GM19025 (cell line): ENCODE data around the gene LNPEP.

Experiments
- ATAC-seq: cut with Tn5 transposase; IDR thresholded peaks from one replicate; pipeline ENCODE4 v1.9.1; 2021; ENCODE audit warnings: mild to moderate bottlenecking, low read depth, moderate library complexity; ENCODE audit not compliant: unreplicated experiment

LNPEP gene

DNA sequence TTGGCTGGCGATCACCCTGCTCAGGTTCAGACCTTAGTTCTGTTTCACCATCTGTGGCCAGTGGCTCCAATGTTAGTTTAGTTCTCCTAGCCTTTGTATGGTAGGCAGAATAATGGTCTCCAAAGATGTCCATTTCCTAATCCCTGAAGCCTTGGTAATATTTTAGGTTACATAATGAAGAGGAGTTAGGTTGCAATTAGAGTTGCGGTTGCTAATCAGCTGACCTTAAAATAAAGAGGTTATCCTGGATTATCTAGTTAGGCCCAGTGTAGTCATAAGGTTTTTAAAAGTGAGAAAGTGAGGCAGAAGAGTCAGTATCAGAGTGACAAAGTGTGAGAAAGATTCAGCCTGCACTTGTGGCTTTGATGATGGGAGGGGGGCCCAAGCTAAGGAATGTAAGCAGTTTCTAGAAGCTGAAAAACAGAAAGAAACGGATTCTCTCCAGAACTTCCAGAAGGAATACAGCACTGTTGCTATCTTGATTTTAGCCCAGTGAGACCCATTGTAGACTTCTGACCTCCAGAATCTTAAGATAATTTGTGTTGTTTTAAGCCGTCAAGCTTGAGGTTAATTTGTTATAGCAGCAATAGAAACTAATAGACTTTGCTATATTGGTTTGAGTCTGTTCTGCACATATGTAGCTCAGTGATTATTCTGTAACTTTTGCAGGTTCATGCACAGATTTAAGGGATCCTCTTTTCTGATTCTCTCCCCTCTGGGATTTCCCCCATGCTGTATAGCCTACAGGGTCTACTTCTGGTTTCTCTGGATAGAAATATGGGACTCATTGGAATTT, 21.6 kb downstream of the LNPEP start:
- ATAC-seq, result peak; percentile 36

DNA sequence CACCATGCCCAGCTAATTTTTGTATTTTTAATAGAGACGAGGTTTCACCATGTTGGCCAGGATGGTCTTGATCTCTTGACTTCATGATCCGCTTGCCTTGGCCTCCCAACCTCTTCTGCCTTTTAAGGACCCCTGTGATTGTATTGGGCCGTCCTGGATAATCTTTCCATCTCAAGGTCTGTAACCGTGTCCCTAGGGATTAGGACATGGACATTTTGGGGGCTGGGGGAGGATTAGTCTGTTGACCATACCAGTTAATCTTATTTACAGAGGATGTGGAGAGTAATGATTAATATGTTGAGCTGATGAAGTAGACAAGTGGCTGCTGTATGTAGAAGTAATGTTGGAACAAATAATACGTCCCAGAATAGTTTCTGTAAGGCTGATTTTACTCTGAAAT, 23.1 kb downstream of the LNPEP start:
- ATAC-seq, result no peak

DNA sequence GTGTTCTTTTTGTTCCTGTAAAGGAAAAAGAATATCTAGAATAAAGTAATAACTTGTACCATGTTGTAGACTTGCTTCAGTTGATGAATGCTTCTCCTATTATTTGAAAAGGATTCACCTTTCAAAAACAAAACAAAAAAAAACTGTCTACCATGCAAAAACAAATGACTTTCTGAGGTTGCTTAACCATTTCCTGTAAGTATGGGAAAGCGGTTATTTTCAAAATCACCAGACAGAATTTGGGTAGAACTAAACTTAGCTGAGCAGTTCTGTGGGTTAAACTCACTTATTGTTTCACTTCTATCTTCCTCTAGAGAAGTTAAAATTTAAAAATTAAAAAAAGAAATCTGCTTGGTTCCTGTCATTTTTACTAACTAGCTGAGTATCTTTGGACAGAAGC, 25.2 kb downstream of the LNPEP start:
- peak; percentile 55 for ATAC-seq

DNA sequence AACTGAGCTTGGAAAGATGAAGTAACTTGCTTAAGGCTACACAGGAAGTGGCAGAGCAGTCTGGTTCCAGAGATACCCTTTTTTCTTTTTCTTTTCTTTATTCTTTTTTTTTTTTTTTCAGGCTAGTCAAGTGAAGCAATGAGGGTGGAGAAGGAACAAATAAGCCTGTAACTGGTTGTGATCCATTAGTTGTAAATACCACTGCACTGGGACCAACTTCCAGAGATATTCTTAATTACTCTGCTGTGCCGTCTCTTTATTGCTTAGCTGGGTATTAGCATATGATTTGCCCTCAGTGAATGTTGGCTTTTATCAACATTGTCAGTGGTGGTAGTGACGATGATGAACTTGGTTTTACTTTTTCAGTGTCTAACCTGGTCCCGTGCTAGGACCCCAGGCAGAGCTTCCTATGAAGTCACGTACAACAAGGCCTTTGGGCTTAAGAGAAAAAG, 26.7 kb downstream of the LNPEP start:
- no peak for ATAC-seq

DNA sequence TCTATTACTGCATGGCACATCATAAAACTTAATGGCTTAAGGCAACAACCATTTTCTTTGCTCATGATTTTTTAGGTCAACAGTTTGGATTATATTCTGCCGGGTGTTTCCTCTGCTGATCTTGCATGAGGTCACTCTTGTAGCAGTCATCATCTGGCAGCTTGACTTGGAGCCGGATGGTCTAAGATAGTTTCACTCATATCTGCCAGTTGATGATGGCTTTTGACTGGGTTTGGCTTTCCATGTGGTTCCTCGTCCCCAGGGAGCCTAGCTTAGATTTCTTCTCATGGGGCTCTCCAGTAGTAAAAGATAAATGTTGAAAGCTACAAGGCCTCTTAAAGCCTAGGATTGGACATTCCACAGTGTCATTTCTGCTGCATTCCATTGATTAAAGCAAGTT, 27.4 kb downstream of the LNPEP start:
- no peak for ATAC-seq

DNA sequence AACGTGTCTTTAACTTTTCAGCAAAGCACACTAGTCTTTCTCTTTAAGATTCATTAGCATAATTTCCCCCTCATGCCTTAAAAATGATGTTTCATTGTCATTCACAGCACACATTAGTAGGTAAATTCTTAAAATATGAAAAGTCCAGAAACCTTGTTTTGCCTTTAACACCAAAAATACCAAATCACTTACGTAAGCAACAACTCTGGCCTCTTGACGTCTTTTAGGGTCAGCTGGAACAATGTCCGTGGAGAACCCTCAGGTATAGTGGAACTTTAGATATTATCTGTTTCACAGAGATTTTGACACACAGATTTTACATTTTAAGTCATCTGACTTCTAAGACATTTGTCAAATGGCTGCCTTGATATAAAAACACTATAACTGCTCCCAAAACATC, 30.9 kb downstream of the LNPEP start:
- no peak for ATAC-seq

DNA sequence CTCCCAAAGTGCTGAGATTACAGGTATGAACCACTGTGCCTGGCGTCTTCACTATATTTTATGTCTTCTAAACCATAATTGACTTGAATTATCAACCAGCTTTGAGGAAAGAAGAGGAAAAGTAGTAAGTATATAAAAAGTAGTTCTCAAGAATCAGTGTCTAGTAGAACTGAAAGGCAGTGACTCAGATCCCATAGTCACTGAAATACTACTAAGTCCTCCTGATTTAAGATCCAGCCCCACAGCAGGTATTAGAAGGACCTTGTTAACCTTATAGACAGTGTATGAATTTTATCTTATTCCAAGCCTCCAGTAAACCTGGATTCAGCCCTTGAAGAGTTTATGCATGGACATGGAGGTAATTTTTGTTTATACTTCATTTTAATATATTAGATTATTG, 31.5 kb downstream of the LNPEP start:
- no peak for ATAC-seq

DNA sequence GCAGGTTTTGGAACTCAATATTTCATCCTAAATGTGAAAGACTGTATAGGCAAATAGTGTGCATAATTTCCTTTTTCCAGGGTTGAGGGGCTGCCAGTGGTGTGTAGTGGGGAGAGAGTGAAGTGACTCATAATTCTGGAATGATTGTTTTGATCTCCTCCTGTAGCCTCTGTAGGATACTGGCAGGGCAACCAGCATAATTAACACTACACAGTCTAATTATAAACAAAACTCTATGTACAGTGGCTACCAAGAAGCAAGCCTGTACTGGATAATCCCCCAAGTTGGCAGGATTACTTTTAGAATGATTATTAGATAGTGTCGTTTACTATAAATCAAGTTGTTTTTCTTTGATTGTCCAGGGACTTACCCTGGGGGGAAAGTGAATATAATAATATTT, 32.2 kb downstream of the LNPEP start:
- ATAC-seq, result no peak

DNA sequence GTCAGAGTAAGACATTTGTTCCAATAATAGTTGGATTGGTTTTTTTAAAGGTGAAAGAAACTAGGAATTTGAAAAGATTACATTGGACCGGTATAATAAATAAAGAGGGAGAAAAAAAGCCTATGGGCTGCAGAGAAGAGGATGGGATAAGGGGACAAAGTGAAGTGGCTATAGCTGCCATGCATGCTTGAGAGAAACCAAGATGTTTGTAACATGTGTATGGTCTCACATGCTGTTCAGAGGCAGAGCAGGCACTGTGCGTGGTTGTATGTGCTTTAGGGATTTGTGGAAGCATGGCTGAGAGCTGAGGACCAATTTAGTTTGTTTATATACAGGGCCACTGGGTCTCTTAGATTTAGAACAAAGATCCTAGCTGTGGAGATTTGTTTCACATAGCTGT, 32.7 kb downstream of the LNPEP start:
- ATAC-seq, result no peak

DNA sequence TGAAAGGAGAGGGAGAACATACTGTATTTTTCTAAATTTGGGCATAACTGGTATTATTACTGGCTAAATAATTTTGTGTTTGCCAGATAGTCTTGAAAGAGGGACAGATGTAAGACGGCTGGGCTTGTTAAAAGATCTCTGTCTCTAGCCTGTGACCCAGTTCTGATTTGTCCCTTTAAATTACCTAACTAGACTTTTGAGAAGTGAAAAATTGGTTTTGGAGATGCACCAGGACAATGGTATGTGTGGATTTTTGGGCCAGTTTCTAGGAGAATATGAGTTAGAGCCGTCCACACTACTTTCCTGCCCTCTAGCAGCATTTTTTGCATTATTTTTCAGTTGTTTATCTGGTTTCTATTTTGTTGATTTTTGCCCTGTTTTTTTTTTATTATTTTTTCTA, 33.5 kb downstream of the LNPEP start:
- ATAC-seq, result no peak

DNA sequence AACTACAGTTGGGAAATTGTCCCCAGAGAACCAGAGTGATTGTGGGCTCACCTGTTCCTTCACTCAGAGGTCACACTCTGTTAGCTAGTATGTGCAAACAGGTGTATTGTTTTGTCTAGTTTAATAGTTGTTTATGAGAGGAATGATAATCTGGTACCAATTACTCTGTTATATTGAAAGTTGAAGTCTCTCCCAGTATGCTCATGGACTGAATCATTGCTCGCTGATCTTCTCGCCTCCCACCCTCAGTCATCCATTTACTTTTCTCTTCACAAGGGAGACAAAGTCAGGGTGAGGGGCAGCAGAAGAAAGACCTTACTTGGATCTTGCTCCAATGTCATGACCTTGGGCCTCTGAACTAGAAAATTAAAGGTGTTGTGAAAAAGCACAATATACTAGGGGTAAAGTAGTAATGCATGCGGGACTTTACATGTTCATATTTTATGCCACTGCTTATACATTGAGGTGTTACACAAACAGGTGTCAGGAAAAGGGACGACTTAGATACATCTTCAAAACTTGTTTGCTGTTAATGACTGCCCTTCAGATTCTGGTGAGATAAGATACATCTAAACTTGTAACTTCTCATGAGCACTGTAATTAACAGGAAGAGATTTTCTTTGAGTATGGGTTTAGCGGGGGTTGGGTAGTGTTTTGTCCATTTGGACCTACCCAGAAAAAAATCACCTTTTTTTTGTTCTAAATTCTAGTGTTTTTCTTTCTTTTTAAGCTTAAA, 36.9 kb downstream of the LNPEP start:
- ATAC-seq, result no peak

DNA sequence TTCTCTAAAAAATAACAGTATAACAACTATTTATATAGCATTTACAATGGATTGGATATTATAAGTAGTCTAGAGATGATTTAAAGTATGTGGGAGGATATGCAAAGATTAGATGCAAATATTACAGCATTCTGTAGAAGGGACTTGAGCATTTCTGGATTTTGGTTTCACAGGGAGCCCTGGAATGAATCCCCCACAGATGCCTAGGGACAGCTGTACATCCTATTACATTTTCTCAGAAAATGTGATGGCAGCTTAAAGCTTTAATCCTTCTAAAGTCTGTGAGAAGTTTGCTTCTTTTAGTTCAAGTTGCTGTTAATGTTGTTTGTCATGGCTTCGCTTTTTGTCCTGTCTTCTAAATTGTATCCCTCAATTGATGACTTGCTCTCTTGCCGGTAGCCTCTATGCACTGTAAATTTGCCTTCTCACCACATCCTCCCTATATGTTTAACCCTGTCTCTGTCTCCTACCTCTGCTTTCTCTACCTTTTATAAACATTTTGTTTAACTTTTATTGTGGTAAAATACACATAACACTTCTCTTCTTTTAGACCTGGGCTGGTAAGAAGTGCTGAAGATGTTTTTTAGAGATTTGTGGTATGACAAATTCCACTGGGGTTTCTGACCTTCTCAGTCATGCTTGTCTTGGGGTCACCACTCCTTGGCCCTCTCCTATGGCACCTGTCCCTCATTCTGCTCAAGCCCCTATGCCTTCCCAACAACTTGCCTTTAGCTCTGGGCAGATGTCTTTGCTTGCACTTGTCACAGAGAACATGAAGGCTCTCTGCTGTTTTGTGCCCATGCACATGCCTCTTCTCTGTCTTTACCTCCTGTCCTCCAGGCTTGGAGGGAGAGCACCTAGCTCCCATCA, 37.9 kb downstream of the LNPEP start:
- no peak for ATAC-seq

DNA sequence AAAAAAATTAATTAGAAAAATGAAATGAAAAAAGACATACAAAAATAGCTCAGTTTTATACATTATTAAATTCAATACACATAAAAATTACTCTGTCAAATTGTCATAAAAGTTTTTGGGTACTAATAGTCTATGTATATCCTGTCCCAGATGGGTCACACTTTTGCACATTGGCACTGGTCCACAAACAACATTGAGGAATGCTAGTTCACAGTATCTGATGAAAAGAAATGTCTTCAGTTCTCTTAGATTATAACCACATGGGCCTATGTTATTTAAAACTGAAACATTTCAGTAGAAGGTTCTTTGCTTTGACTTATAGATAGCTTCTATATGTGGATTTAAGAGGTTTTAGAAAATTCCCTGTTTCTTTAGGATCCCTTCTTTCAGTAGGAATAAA, 39.8 kb downstream of the LNPEP start:
- no peak for ATAC-seq

DNA sequence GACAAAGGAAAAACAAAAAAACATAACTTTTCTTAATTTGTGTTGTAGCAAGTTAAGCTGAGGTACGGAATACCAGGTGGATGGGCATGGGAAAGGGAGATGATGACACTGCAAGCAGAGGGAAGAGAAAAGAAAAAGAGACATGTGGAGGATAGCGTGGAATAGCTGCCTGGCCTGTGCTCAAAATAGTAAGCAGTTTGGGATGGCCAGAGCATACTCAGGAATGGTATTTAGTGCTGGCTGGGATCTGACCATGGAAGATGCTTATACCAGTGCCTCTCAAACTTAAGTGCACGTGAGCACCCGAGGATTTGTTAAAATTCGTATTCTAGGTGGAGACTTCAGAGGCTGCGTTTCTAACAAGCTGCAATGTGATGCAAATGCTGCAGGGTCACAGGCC, 41.3 kb downstream of the LNPEP start:
- no peak for ATAC-seq

DNA sequence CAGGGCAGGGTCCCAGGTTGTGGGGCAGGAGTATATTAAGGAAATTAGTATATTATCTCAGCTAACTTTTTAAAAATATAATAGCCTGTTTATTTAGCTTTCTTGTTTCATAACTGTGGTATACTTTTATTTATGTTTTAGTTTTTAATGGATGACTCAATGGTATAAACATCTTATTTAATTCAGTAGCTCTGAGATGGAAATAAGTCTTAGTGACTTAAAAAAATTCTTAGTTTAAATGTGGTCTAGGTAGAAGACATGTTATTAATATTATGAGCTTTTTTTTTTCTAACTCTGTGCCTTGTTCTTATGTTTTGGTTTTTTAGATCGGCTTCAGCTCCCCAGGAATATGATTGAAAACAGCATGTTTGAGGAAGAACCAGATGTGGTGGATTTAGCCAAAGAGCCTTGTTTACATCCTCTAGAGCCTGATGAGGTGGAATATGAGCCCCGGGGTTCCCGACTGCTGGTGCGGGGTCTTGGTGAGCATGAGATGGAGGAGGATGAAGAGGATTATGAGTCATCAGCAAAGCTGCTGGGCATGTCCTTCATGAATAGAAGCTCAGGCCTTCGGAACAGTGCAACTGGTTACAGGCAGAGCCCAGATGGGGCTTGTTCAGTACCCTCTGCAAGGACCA, 43.1 kb downstream of the LNPEP start:
- no peak for ATAC-seq

DNA sequence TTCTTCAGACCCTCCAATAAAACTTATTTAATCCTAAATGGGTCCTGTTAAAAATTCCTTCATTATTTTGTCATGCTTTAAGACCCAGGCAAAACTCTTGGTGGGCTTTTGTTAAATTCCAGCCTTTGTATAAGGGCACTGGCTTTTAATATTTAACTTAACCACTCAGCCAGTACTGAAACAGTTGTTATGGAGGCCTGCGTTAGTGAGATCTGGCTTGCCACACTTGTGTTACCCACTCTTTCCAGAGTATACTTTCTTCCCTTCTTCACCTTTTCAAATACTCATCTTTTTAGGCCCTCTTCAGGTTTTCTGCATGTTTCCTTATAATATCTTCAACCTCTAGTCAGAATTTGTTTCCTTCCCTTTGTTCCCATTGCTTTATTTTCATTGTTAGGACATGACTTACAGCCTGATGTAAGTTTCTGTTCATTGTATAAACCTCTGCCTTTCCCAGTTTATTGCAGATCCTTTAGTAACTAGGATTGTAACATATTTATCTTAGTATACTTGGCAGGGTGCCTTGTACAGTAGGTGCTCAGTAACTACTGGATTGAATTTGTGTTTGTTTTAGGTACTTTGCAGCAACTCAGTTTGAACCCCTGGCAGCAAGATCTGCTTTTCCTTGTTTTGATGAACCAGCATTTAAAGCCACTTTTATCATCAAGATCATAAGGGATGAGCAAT, 48.8 kb downstream of the LNPEP start:
- no peak for ATAC-seq

DNA sequence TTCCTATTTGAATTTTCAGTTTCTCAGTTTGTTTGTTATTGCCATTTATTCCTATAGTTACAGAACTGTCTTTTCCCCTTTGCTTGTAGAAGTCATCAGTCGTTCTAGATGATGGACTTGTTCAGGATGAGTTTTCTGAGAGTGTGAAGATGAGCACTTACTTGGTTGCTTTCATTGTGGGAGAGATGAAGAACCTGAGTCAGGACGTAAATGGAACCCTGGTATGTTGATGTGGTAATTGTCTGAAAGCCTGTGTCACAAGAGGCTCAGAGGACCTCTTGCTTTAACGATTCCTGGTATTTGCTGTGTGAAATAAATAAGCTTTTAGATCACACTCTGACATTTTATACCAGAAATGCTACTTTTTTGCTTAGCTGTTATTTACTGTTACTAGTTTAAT, 50.6 kb downstream of the LNPEP start:
- ATAC-seq, result no peak

DNA sequence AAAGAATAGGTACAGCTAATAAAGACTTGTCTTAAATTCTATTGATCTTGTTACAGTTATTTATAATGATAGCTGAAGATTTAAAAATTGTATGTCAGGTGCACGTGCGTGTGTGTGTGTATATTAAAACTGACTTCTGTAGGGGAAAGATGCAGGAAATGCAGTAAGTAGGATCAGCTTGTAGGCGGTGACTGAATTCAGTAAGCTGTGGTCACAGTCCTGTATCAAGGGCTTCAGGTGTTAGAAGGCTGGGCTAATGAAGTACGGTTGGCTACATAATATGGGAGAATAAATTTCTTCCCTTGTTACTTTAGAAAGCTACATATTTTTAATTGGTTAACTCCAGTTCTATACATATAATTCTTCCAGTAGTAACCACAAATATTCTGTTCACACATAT, 54.2 kb downstream of the LNPEP start:
- no peak for ATAC-seq

DNA sequence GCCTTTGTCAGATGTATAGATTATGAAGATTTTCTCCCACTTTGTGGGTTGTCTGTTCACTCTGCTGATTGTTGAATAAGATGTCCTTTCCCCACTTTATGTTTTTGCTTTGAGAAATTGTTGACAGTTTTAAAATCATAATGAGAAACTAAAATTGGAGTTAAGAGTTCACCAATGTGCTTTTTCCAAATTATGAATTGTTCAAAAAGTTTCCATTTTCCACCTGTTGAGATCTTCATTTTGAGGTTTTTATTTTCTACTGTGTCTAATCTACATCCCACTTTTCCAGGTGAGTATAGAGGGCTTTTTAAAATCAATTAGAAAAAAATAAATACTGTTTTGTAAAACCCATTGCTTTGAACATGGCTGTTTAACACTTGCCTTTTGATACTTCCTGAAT, 55.8 kb downstream of the LNPEP start:
- no peak for ATAC-seq

DNA sequence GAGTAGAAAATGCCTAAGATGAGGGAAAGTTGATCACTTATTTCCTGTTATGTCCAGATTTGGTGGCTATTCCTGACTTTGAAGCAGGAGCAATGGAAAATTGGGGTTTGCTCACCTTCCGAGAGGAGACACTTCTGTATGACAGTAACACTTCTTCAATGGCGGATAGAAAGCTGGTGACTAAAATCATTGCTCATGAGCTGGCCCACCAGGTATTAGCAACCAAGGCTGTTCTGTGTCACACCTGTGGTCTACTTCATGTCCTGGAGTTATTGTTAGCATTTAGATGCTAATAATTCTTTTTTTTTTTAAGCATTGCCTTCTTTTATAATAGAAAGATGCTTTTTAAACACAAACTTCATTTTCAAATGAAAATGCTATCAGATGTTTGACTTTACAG, 57.9 kb downstream of the LNPEP start:
- ATAC-seq, result no peak
